IPS-20b (cell line): Measurements from ENCODE around the gene CD74.
"Not testable (repeated sequence)": the region's sequence is repeated elsewhere in the genome, so short reads cannot be mapped to it uniquely, and the experiment has no call there.

Experiments
- H3K27ac ChIP-seq: one replicate; pipeline ENCODE4 v1.5.1; 2013; ENCODE audit warnings: low read length
- H3K27me3 ChIP-seq: 2 replicates; pipeline ENCODE4 v1.6.1; 2013; ENCODE audit warnings: mild to moderate bottlenecking, low read length, inconsistent platforms; ENCODE audit not compliant: insufficient read depth
- H3K36me3 ChIP-seq: 2 replicates; pipeline ENCODE4 v1.6.1; 2013; ENCODE audit warnings: low read depth, mild to moderate bottlenecking, inconsistent platforms, low read length, moderate library complexity; ENCODE audit not compliant: insufficient read depth
- H3K4me1 ChIP-seq: 2 replicates; pipeline ENCODE4 v1.6.1; 2013; ENCODE audit warnings: mild to moderate bottlenecking, control low read depth, inconsistent platforms, low read length, moderate library complexity; ENCODE audit not compliant: insufficient read depth
- H3K4me3 ChIP-seq: 2 replicates; pipeline ENCODE4 v1.5.1; 2013; ENCODE audit warnings: mild to moderate bottlenecking, low read length, inconsistent platforms
- H3K9ac ChIP-seq: 2 replicates; pipeline ENCODE4 v1.6.1; 2013; ENCODE audit warnings: low read depth, mild to moderate bottlenecking, inconsistent platforms, low read length, moderate library complexity
- H3K9me3 ChIP-seq: 2 replicates; pipeline ENCODE4 v1.6.1; 2013; ENCODE audit warnings: mild to moderate bottlenecking, low read depth, low read length, inconsistent platforms; ENCODE audit not compliant: insufficient read depth

Gene CD74

DNA sequence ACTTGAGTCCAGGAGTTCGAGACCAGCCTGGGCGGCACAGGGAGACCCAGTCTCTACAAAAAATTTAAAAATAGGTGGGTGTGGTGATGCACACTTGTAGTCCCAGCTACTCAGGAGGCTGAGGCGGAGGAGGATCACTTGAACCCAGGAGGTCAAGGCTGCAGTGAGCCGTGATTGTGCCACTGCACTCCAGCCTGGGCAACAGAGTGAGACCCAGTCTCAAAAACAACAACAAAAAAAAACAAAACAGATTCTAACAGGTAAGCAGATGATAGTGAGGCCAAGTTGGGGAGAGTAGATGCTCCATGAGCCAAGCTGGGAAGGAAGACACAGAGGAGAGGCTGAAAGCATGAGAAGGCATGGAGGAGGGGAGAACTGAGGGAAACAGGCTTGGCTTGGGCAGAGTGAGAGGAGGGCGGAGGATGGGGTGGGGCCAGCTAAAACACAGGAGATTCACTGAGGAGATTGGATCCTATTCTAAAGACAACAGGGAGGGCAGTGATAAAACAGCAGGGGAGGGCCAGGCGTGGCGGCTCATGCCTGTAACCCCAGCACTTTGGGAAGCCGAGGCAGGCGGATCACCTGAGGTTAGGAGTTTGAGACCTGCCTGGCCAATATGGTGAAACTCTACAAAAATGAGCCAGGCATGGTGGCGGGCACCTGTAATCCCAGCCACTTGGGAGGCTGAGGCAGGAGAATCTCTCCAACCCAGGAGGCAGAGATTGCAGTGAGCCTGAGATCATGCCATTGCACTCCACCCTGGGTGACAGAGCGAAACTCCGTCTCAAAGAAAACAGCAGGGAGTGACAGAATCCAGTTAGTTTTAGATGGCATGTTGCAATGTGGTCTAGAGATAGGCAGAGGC, 28.5 kb upstream of the CD74 start:
- Histone ChIP-seq H3K9ac (peak overlapping the region; percentile 47; the same call in 1 of the 2 replicates), H3K9me3 (no peaks in the 10 kb centered on the region), H3K36me3 (peaks cover 34% of the 10 kb centered on the region), H3K4me3 (no peak overlapping the region), H3K27me3 (no peaks in the 10 kb centered on the region), H3K27ac (no peak overlapping the region), H3K4me1 (peaks cover 6% of the 10 kb centered on the region; the same call in 1 of the 2 replicates)

DNA sequence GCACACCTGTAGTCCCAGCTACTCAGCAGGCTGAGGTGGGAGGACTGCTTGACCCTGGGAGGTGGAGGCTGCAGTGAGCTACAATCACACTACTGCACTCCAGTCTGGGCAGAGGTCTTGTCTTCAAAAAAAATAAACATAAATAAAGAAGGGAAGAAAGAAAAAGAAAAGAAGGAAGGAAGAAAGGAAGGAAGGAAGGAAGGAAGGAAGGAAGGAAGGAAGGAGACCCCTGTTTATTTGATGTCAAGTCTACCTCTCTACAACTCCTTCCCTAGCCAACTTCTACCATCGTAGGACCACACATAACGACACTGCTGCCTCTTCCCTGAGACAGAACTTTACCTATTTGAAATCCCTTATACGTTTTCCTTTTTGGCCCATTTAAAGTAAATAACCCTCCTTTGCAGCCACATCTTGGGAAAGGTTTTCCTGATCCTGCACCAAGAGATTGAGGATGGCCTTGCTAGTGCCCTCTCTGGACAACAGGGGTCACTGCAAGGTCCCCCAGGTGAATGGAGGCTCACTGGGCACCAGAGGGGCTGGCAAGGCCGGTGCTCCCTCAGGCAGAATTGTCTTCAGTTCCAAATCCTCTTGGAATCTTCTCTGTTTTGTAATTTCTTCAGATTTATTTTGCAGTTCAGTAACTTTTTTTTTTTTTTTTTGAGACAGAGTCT, 26.3 kb upstream of the CD74 start:
- Histone ChIP-seq H3K4me3 (no peak overlapping the region), H3K9me3 (no peaks in the 10 kb centered on the region), H3K27me3 (no peaks in the 10 kb centered on the region), H3K9ac (no peak overlapping the region), H3K4me1 (peaks cover 6% of the 10 kb centered on the region; the same call in 1 of the 2 replicates), H3K36me3 (peaks cover 12% of the 10 kb centered on the region), H3K27ac (no peak overlapping the region)

DNA sequence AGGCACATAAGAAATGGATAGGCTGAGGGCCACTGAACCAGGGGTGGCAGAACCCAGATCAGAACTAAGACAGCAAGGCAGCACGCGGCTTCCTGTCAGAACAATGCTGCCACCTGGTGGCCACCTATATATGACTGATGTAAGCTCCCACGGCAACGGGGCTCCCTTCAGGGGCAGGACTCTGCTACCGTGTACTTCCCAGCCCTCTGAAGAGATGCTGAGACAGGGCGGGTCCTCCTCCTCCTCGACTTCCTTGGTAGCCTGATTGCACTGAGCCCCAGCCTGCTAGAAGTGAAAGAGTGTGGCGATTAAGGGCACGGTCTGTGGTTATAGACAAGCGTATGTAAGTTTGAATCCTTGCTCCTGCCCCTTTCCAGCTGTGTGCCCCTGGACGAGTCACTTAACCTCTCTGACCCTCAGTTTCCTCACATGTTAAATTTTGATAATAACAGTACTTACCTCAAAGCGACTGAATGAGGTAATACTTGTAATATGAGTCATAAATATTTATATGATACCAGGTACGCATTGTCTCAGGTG, 23.5 kb upstream of the CD74 start:
- Histone ChIP-seq H3K4me1 (peaks cover 2% of the 10 kb centered on the region; the same call in 1 of the 2 replicates), H3K4me3 (no peak overlapping the region), H3K9me3 (no peaks in the 10 kb centered on the region), H3K36me3 (no peaks in the 10 kb centered on the region), H3K27me3 (no peaks in the 10 kb centered on the region), H3K9ac (no peak overlapping the region), H3K27ac (no peak overlapping the region)

DNA sequence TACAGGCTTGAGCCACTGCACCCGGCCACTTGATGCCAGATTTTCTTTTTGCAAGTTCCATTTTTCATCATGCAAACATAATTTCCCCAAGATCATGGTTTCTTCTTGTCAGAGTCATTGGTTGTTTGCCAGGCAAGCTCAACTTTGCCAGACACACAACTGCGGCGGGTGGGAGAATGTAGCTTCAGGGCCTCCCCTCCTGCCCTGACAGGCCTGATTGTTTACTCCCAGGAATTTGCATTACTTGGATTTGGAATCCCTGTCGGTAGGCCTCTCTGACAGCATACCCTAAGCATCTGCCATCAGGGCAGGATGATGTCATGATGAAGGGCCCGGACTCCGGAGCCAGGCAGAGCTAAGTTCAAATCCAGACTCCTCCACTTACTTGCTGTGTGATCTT, 21.8 kb upstream of the CD74 start:
- no peak overlapping the region for H3K4me3 ChIP-seq
- no peaks in the 10 kb centered on the region for H3K27me3 ChIP-seq
- H3K4me1 ChIP-seq: no peaks in the 10 kb centered on the region
- no peaks in the 10 kb centered on the region for H3K9me3 ChIP-seq
- no peak overlapping the region for H3K27ac ChIP-seq
- H3K9ac ChIP-seq: no peak overlapping the region
- H3K36me3 ChIP-seq: no peaks in the 10 kb centered on the region

DNA sequence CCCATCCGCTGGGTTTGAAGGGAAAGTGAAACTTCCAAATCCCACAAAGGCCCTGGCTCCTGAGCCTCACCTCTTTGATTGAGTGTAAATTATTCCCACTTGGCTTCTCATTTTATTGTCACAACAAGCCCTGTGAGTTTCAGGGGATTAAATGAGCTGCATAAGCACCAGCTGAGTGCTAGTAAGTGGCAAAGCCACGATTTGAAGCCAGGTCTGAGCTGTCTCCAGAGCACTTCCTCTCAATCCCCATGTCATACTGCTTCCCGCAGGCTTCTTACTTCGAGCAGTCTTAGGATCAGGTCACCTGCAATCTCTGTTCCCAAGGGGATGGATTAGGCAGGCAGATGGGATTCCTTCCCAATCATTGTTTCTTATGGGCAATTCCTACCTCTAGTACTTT, 18.9 kb upstream of the CD74 start:
- no peak overlapping the region for H3K4me3 ChIP-seq
- H3K27me3 ChIP-seq: no peaks in the 10 kb centered on the region
- no peaks in the 10 kb centered on the region for H3K36me3 ChIP-seq
- no peak overlapping the region for H3K9ac ChIP-seq
- no peaks in the 10 kb centered on the region for H3K9me3 ChIP-seq
- no peaks in the 10 kb centered on the region for H3K4me1 ChIP-seq
- H3K27ac ChIP-seq: no peak overlapping the region

DNA sequence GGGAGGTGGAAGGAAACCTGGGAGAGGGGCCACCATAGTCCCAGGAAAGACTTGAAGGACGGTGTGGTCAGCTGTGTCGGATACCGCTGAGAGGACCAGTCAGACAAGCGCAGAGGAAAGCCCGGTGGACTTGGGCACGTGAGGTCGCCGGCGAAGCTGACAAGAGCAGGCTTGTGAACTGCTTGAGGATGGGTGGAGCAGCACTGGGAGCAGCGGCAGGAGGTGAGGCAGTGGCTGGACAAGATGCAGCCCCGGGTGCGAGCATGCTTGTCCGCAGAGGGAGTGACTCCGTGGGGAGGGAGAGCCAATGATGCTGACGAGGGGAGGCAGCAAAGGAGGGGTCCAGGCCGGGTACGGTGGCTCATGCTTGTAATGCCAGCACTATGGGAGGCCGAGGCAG, 18.3 kb upstream of the CD74 start:
- Histone ChIP-seq H3K27me3 (no peaks in the 10 kb centered on the region), H3K4me3 (no peak overlapping the region), H3K27ac (no peak overlapping the region), H3K9me3 (no peaks in the 10 kb centered on the region), H3K4me1 (no peaks in the 10 kb centered on the region), H3K36me3 (no peaks in the 10 kb centered on the region), H3K9ac (no peak overlapping the region)

DNA sequence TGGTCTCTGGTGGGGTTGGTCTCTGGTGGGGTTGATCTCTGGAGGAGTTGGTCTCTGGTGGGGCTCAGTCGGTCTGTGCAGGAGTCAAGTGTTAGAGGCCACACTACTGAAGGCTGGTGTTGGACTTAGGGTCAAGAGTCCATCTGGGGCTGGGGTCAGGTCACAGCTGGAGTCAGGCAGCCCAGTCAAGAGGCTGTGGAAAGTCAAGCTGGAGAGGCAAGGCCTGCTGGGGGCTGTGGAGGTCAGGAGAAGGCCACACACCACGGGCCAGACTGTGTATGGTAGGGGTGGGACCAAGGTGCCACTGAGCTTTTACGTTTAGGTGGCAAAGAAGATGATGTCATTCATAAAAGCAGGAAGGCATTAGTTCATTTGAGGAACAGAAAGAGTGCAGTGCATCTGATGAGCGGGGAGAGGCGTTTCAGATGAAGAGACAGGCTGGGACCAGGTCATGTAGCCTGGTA, 16.7 kb upstream of the CD74 start:
- Histone ChIP-seq H3K36me3 (no peaks in the 10 kb centered on the region), H3K9ac (no peak overlapping the region), H3K4me3 (no peak overlapping the region), H3K27ac (no peak overlapping the region), H3K9me3 (no peaks in the 10 kb centered on the region), H3K4me1 (no peaks in the 10 kb centered on the region), H3K27me3 (no peaks in the 10 kb centered on the region)

DNA sequence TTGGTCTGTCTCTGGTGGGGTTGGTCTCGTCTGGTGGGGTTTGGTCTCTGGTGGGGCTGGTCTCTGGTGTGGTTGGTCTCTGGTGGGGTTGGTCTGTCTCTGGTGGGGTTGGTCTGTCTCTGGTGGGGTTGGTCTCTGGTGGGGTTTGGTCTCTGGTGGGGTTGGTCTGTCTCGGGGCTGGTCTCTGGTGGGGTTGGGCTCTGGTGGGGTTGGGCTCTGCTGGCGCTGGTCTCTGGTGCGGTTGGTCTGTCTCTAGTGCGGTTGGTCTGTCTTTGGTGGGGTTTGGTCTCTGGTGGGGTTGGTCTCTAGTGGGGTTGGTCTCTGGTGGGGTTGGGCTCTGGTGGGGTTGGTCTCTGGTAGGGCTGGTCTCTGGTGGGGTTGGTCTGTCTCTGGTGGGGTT, 16.3 kb upstream of the CD74 start:
- no peak overlapping the region for H3K4me3 ChIP-seq
- H3K9me3 ChIP-seq: no peaks in the 10 kb centered on the region
- no peaks in the 10 kb centered on the region for H3K4me1 ChIP-seq
- H3K27ac ChIP-seq: no peak overlapping the region
- no peaks in the 10 kb centered on the region for H3K27me3 ChIP-seq
- no peak overlapping the region for H3K9ac ChIP-seq
- H3K36me3 ChIP-seq: no peaks in the 10 kb centered on the region

DNA sequence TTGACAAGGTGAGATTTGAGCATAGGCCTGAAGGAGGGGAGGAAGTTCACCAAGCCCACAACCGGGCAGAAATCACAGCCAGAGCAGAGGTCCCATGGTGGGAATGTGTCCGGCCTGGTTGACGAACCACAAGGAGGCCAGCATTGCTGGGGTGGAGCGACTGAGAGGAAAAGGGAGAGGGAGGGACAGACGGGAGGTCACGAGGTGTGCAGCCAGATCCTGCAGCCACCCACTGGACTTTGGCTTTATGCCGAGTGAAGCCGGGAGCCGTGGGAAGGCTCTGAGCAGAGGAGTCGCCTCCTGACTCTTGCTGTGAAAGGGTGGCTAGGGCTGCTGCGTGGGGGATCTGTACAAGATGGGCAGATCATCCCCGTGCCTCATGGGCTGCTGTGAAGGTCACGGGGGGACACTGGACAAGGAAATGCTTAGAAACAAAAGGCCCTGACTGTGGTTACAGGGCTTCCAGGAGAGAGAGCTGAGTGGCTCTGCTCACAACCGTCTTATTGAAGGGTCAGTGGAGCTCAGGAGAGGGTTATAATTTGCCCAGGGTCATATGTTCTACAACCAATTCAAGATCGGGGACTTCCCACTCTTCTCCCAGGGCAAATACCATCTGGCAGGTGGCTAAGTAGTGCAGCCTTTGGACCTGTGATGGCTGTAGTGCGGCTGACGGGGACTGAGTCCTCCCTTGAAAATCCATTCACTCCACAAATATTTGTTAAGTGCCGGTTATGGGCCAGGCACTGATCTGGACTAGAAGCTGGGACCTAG, 15.6 kb upstream of the CD74 start:
- Histone ChIP-seq H3K4me1 (no peaks in the 10 kb centered on the region), H3K27me3 (no peaks in the 10 kb centered on the region), H3K27ac (no peak overlapping the region), H3K36me3 (no peaks in the 10 kb centered on the region), H3K4me3 (no peak overlapping the region), H3K9ac (no peak overlapping the region), H3K9me3 (no peaks in the 10 kb centered on the region)

DNA sequence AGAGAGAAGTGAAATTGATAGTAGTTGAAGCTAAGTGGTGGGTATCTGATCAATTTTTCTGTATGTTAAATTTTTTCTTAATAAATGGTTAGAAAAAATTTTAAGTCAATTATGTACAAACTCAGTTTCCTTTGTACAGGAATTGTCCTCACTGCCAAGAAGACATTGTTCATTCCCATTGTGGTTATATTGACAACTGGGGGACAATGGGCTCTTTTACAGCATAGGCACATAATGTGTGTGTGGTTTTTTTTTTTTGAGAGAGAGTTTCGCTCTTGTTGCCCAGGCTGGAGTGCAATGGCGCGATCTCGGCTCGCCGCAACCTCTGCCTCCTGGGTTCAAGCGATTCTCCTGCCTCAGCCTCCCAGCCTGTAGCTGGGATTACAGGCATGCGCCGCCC, 13.5 kb upstream of the CD74 start:
- not testable (repeated sequence) for H3K4me3 ChIP-seq, H3K36me3 ChIP-seq, H3K4me1 ChIP-seq, H3K9ac ChIP-seq, H3K9me3 ChIP-seq, H3K27ac ChIP-seq, H3K27me3 ChIP-seq

DNA sequence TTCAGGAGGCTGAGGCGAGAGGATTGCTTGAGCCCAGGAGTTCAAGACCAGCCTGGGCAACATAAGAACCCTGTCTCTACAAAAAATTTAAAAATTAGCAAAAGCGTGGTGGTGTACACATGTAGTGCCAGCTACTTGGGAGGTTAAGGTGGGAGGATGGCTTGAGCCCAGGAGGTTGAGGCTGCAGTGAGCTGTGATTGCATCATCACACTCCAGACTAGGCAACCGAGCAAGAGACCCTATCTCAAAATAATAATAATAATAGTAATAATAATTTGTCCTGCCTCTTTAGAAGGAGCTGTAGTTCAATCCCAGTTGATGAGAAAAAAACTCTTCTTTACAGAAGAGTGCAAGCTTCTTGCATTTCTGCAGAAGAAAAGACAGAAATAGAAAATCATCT, 10.0 kb upstream of the CD74 start:
- no peaks in the 10 kb centered on the region for H3K27me3 ChIP-seq
- no peak overlapping the region for H3K27ac ChIP-seq
- no peaks in the 10 kb centered on the region for H3K9me3 ChIP-seq
- no peaks in the 10 kb centered on the region for H3K4me1 ChIP-seq
- no peak overlapping the region for H3K4me3 ChIP-seq
- H3K9ac ChIP-seq: no peak overlapping the region
- no peaks in the 10 kb centered on the region for H3K36me3 ChIP-seq
